HCT116 (cell line): ENCODE results near the gene TARM1. TPM values are rescaled to one million over a fixed set of nuclear protein-coding genes. Genes with fewer than 3 reads are reported as not detected.

Source experiments
- ATAC-seq: fragments of 200-7000 bp; cut with Tn5 transposase; 2 replicates; pipeline ENCODE4 v1.9.1; 2020; ENCODE audit warnings: mild to moderate bottlenecking, moderate library complexity
- BruUV-seq: library from RNA; stranded (reverse); fragments of 400-500 nt; replicated peaks from 2 replicates; lab custom pipeline; 2021; lab: Mats Ljungman, UMichigan
- CTCF ChIA-PET: fragments of 300-600 bp; sonication (Branson Sonifier 250); formaldehyde crosslinking; loops from one replicate; lab custom pipeline; 2021; ENCODE audit warnings: antibody characterized with exemption; lab: Charles Lee
- POLR2A ChIA-PET: fragments of 300-600, 350-600 bp; sonication (Branson Sonifier 250); formaldehyde crosslinking; loops from one replicate; lab custom pipeline; 2021; ENCODE audit warnings: antibody characterized with exemption; lab: Charles Lee
- RAD21 ChIA-PET, 2 experiments: fragments of 300-600 bp; sonication (Branson Sonifier 250); formaldehyde crosslinking; loops; one replicate each; lab custom pipeline; 2023; ENCODE audit warnings: low total read pairs in 2 of 2; ENCODE audit not compliant: uncharacterized antibody in 2 of 2, unreplicated experiment in 2 of 2, low non-redundant PET in 1 of 2; lab: Charles Lee
- DNase-seq: peaks from one replicate; pipeline ENCODE4 v3.0.0-alpha.2; 2010; ENCODE audit warnings: low read depth, low spot score
- H2AFZ ChIP-seq: fragments of 200-600 bp; shearing (Covaris generic), sonication (generic); 2 replicates; pipeline ENCODE4 v1.6.1; 2017; ENCODE audit warnings: low read depth, mixed run types, mixed read lengths, antibody characterized with exemption, low read length; ENCODE audit not compliant: poor library complexity, severe bottlenecking
- H3K27ac ChIP-seq: 2 replicates; pipeline ENCODE4 v1.5.1; 2012; ENCODE audit warnings: low read depth, low read length
- H3K27me3 ChIP-seq: fragments of 200-600 bp; sonication (generic); 2 replicates; pipeline ENCODE4 v1.6.1; 2016; ENCODE audit warnings: mixed run types, low read length, mixed read lengths; ENCODE audit not compliant: insufficient read depth
- H3K36me3 ChIP-seq, 2 experiments: fragments of 200-500 bp in 1 of 2; fragments of 200-600 bp in 1 of 2; sonication (Bioruptor generic) in 1 of 2; sonication (generic) in 1 of 2; 2 replicates each; pipeline versions ENCODE4 v1.5.1 to v1.6.1; 2014 to 2016; ENCODE audit warnings: low read length in 2 of 2, inconsistent platforms in 1 of 2, mixed read lengths in 1 of 2, mixed run types in 1 of 2; ENCODE audit not compliant: insufficient read depth in 2 of 2, control insufficient read depth in 1 of 2
- H3K4me1 ChIP-seq, 2 experiments: fragments of 200-600 bp in 1 of 2; sonication (generic) in 1 of 2; 2 replicates each; pipeline versions ENCODE4 v1.5.1 to v1.6.1; 2012 to 2017; ENCODE audit warnings: low read length in 2 of 2, inconsistent platforms in 1 of 2, mild to moderate bottlenecking in 1 of 2, mixed read lengths in 1 of 2, mixed run types in 1 of 2, moderate library complexity in 1 of 2; ENCODE audit not compliant: insufficient read depth in 2 of 2, control insufficient read depth in 1 of 2
- H3K4me2 ChIP-seq: fragments of 200-600 bp; sonication (generic); 2 replicates; pipeline ENCODE4 v1.6.1; 2017; ENCODE audit warnings: mixed run types, low read length, mixed read lengths
- H3K4me3 ChIP-seq, 2 experiments: fragments of 200-600 bp in 1 of 2; sonication (generic) in 1 of 2; replicated peaks in 1 of 2; 2 replicates each; pipeline ENCODE4 v1.5.1; 2011 to 2016; ENCODE audit warnings: low read length in 2 of 2, control low read depth in 1 of 2, low read depth in 1 of 2, mild to moderate bottlenecking in 1 of 2, mixed read lengths in 1 of 2, mixed run types in 1 of 2
- H3K79me2 ChIP-seq: fragments of 200-600 bp; sonication (generic); 2 replicates; pipeline ENCODE4 v1.6.1; 2017; ENCODE audit warnings: mild to moderate bottlenecking, mixed run types, low read length, moderate library complexity, mixed read lengths; ENCODE audit not compliant: insufficient read depth
- H3K9ac ChIP-seq: fragments of 200-600 bp; sonication (generic); 2 replicates; pipeline ENCODE4 v1.6.1; 2016; ENCODE audit warnings: low read length, mixed read lengths
- H3K9me2 ChIP-seq: fragments of 200-600 bp; sonication (generic), shearing (Covaris generic); 2 replicates; pipeline ENCODE4 v1.6.1; 2017; ENCODE audit warnings: mixed run types, mild to moderate bottlenecking, moderate library complexity; ENCODE audit not compliant: insufficient read depth
- H3K9me3 ChIP-seq, 2 experiments: fragments of 200-500 bp in 1 of 2; fragments of 200-600 bp in 1 of 2; sonication (Bioruptor generic) in 1 of 2; sonication (generic) in 1 of 2; 2 replicates each; pipeline ENCODE4 v1.6.1; 2014 to 2017; ENCODE audit warnings: low read length in 2 of 2, mixed read lengths in 2 of 2, inconsistent platforms in 1 of 2, low read depth in 1 of 2, mild to moderate bottlenecking in 1 of 2, mixed run types in 1 of 2, moderate library complexity in 1 of 2; ENCODE audit not compliant: control insufficient read depth in 1 of 2, insufficient read depth in 1 of 2
- H4K20me1 ChIP-seq: fragments of 200-600 bp; sonication (generic), shearing (Covaris generic); 2 replicates; pipeline ENCODE4 v1.6.1; 2017; ENCODE audit warnings: mixed run types, mild to moderate bottlenecking, moderate library complexity; ENCODE audit not compliant: insufficient read depth
- CBX3 ChIP-seq: IDR thresholded peaks from 2 replicates; pipeline ENCODE4 v1.6.1; 2012; ENCODE audit warnings: low read depth
- CEBPB ChIP-seq: IDR thresholded peaks from 2 replicates; pipeline ENCODE4 v1.6.1; 2012; ENCODE audit warnings: low read depth
- EGR1 ChIP-seq: IDR thresholded peaks from 2 replicates; pipeline ENCODE4 v1.6.1; 2012; ENCODE audit warnings: low read depth
- EZH2 ChIP-seq: fragments of 200-600 bp; sonication (generic); IDR thresholded peaks from 2 replicates; pipeline ENCODE4 v1.6.1; 2017; ENCODE audit warnings: antibody characterized with exemption, mixed run types
- FOSL1 ChIP-seq: IDR thresholded peaks from 2 replicates; pipeline ENCODE4 v1.6.1; 2012; ENCODE audit warnings: low read depth
- JUND ChIP-seq: IDR thresholded peaks from 2 replicates; pipeline ENCODE4 v1.6.1; 2012
- POLR2AphosphoS5 ChIP-seq: IDR thresholded peaks from 2 replicates; pipeline ENCODE4 v1.6.1; 2011; ENCODE audit warnings: mild to moderate bottlenecking, low read depth, low read length, moderate library complexity
- SIN3A ChIP-seq: IDR thresholded peaks from 2 replicates; pipeline ENCODE4 v1.6.1; 2012; ENCODE audit warnings: low read depth
- YY1 ChIP-seq: IDR thresholded peaks from 2 replicates; pipeline ENCODE4 v1.6.1; 2011; ENCODE audit warnings: low read length, low read depth, moderate library complexity, mild to moderate bottlenecking; ENCODE audit not compliant: insufficient replicate concordance; ENCODE audit errors: extremely low read depth
- ZFX ChIP-seq: fragments of 450-650 bp; IDR thresholded peaks from 2 replicates; pipeline ENCODE4 v1.6.1; 2017
- ZNF274 ChIP-seq: fragments of 200-500 bp; sonication (Bioruptor generic); IDR thresholded peaks from 2 replicates; pipeline ENCODE4 v1.6.1; 2014; ENCODE audit warnings: mild to moderate bottlenecking, low read depth, low read length, inconsistent platforms
- intact Hi-C: fragments of 100-400 bp; cut with micrococcal nuclease; formaldehyde crosslinking; loops from 2 replicates; pipeline ENCODE4 v1.10.0; 2022
- total RNA-seq: library from RNA; stranded (reverse); gene quantifications from one replicate; pipeline ENCODE4 v1.2.1, GENCODE V29; 2021; ENCODE audit not compliant: unreplicated experiment
- TF ChIP-seq, protein P1 (sequence below): IDR thresholded peaks from 2 replicates; pipeline ENCODE4 v1.6.1; 2012; ENCODE audit warnings: low read depth
- TF ChIP-seq, protein P2 (sequence below): IDR thresholded peaks from 2 replicates; pipeline ENCODE4 v1.6.1; 2012

TARM1 gene
- total RNA-seq, 1 experiment from 2014 or later, result not detected

DNA sequence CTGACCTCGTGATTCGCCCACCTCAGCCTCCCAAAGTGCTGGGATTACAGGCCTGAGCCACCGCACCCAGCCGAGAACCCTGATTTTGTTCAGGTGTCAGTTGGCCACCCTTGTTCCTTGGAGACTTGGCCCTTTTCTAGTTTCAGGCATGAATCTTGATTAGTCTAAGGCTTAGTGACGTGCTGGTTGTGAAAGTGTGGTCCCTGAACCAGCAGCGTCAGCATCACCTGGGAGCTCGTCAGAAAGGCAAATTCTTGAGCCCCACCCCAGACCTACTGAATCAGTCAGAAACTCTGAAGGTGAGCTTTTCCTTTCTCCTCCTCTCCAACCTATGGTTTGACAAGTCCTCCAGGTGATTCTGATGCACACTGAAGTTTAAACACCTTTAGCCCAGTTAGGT lies 54.5 kb downstream of the TARM1 start:
- H3K9ac ChIP-seq, result no peak overlapping the region
- no peaks in the 10 kb centered on the region for H3K36me3 ChIP-seq
- H2AFZ ChIP-seq, result no peak overlapping the region
- ChIA-PET RAD21 (no interaction called here), POLR2A (no interaction called here), CTCF (interaction anchor here (0.6 to 4.9 kb wide), 3 partner anchors 128 to 217 kb away, joined by 3 to 60 read pairs (median 4); no protein-coding TSS in a partner anchor)
- peaks cover 0 to 12% of the 10 kb centered on the region in 2 experiments; a peak in 2 of 4 replicates for H3K4me1 ChIP-seq
- BruUV-seq, result no TSS peak
- H3K4me2 ChIP-seq, result no peak overlapping the region
- no peaks in the 10 kb centered on the region for H4K20me1 ChIP-seq
- no peaks in the 10 kb centered on the region for H3K9me2 ChIP-seq
- no peak for ATAC-seq
- no peaks in the 10 kb centered on the region for H3K9me3 ChIP-seq
- no peak for DNase-seq
- no peaks in the 10 kb centered on the region for H3K79me2 ChIP-seq
- no peak overlapping the region for H3K27ac ChIP-seq
- TF ChIP-seq, protein P1, sequence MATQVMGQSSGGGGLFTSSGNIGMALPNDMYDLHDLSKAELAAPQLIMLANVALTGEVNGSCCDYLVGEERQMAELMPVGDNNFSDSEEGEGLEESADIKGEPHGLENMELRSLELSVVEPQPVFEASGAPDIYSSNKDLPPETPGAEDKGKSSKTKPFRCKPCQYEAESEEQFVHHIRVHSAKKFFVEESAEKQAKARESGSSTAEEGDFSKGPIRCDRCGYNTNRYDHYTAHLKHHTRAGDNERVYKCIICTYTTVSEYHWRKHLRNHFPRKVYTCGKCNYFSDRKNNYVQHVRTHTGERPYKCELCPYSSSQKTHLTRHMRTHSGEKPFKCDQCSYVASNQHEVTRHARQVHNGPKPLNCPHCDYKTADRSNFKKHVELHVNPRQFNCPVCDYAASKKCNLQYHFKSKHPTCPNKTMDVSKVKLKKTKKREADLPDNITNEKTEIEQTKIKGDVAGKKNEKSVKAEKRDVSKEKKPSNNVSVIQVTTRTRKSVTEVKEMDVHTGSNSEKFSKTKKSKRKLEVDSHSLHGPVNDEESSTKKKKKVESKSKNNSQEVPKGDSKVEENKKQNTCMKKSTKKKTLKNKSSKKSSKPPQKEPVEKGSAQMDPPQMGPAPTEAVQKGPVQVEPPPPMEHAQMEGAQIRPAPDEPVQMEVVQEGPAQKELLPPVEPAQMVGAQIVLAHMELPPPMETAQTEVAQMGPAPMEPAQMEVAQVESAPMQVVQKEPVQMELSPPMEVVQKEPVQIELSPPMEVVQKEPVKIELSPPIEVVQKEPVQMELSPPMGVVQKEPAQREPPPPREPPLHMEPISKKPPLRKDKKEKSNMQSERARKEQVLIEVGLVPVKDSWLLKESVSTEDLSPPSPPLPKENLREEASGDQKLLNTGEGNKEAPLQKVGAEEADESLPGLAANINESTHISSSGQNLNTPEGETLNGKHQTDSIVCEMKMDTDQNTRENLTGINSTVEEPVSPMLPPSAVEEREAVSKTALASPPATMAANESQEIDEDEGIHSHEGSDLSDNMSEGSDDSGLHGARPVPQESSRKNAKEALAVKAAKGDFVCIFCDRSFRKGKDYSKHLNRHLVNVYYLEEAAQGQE, result no peak
- TF ChIP-seq FOSL1 (no peak), JUND (no peak), EGR1 (no peak), CBX3 (no peak), ZNF274 (no peak), CEBPB (no peak), YY1 (no peak), SIN3A (no peak), POLR2AphosphoS5 (no peak), ZFX (no peak), EZH2 (no peak)
- TF ChIP-seq, protein P2, sequence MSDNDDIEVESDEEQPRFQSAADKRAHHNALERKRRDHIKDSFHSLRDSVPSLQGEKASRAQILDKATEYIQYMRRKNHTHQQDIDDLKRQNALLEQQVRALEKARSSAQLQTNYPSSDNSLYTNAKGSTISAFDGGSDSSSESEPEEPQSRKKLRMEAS, result no peak
- no peaks in the 10 kb centered on the region for H3K27me3 ChIP-seq
- intact Hi-C loops, result no loop called here
- no peak overlapping the region for H3K4me3 ChIP-seq
